ENCODE measurements around the gene CD96. TPM values are rescaled to one million over a fixed set of nuclear protein-coding genes. Genes with fewer than 3 reads are reported as not detected.

Gene CD96
- total and polyA plus RNA-seq, 7 donors = 0.01 to 0.59 (median 0.20) TPM; not detected in 1

GRCh38 chr3:111581403-111582119, 39.6 kb downstream of the CD96 start:
- intact Hi-C loops (cut with DNase I) = no loop called here
- WGBS, 3 donors = 86 to 92% (median 92%) methylated on average over 2 of the region's 2 CpGs
- H3K27ac ChIP-seq = no peak overlapping the region
- H3K4me3 ChIP-seq = no peak overlapping the region
- peaks cover 0 to 3% (median 0%) of the 10 kb centered on the region in 3 donors for H3K27me3 ChIP-seq (ENCODE audit: insufficient read depth in 3 of 3, low read length in 2 of 3)
- H3K4me1 ChIP-seq = no peaks in the 10 kb centered on the region
- H3K36me3 ChIP-seq (ENCODE audit: insufficient read depth in 1 of 2, low read depth in 1 of 2) = no peaks in the 10 kb centered on the region
- ATAC-seq (no peak), DNase-seq (no peak)
- H3K9me3 ChIP-seq = no peaks in the 10 kb centered on the region
- TF ChIP-seq CTCF (IDR thresholded peaks at IDR 0.05) = no peak

- no peaks in the 10 kb centered on the region for H3K4me1 ChIP-seq
- H3K27ac ChIP-seq = no peak overlapping the region
- H3K27me3 ChIP-seq (ENCODE audit: insufficient read depth in 3 of 3, low read length in 2 of 3) = peaks cover 0 to 3% (median 0%) of the 10 kb centered on the region in 3 donors
- H3K4me3 ChIP-seq = no peak overlapping the region
- TF ChIP-seq CTCF (IDR thresholded peaks at IDR 0.05) = no peak
- H3K36me3 ChIP-seq (ENCODE audit: insufficient read depth in 1 of 2, low read depth in 1 of 2) = no peaks in the 10 kb centered on the region
- intact Hi-C loops (cut with DNase I) = no loop called here
- WGBS, 3 donors = 68 to 80% (median 69%) methylated on average over 1 of the region's 1 CpG
- DNase-seq (no peak), ATAC-seq (no peak)
- no peaks in the 10 kb centered on the region for H3K9me3 ChIP-seq
These were observed 40.1 kb downstream of the CD96 start for GRCh38 chr3:111582120-111582474.

GRCh38 chr3:111584744-111585143, 42.7 kb downstream of the CD96 start:
- TF ChIP-seq CTCF (IDR thresholded peaks at IDR 0.05) = no peak
- Histone ChIP-seq H3K27ac (no peak overlapping the region), H3K36me3 (ENCODE audit: insufficient read depth in 1 of 2, low read depth in 1 of 2) (no peaks in the 10 kb centered on the region), H3K4me1 (no peaks in the 10 kb centered on the region), H3K4me3 (no peak overlapping the region), H3K9me3 (no peaks in the 10 kb centered on the region), H3K27me3 (ENCODE audit: insufficient read depth in 3 of 3, low read length in 2 of 3) (peaks cover 0 to 3% (median 0%) of the 10 kb centered on the region in 3 donors)
- WGBS, 3 donors = 93 to 100% (median 94%) methylated on average over 1 of the region's 1 CpG
- intact Hi-C loops (cut with DNase I) = no loop called here
- no peak for DNase-seq
- no peak for ATAC-seq

GRCh38 chr3:111585217-111585616, 43.2 kb downstream of the CD96 start:
- H3K9me3 ChIP-seq = no peaks in the 10 kb centered on the region
- peaks cover 0 to 3% (median 0%) of the 10 kb centered on the region in 3 donors for H3K27me3 ChIP-seq (ENCODE audit: insufficient read depth in 3 of 3, low read length in 2 of 3)
- TF ChIP-seq CTCF (IDR thresholded peaks at IDR 0.05) = no peak
- ATAC-seq (no peak), DNase-seq (no peak)
- no peaks in the 10 kb centered on the region for H3K4me1 ChIP-seq
- no peak overlapping the region for H3K27ac ChIP-seq
- intact Hi-C loops (cut with DNase I) = no loop called here
- 22 to 34% (median 29%) methylated on average over 1 of the region's 1 CpG for WGBS, 3 donors
- H3K36me3 ChIP-seq (ENCODE audit: insufficient read depth in 1 of 2, low read depth in 1 of 2) = no peaks in the 10 kb centered on the region
- no peak overlapping the region for H3K4me3 ChIP-seq

DNA sequence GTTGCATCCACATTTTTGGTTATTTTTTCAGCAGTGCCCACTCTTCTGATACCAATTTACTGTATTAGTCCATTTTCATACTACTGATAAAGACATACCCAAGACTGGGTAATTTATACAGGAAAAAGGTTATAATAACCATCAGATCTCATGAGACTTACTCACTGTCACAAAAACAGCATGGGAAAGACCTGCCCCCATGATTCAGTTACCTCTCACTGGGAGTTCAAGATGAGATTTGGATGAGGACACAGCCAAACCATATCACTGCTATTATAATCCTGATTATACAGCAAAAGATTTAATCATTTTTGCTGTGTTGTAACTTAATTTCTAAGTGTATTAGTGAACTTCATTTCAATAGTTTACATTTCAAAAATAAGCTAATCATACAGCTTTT, 46.5 kb downstream of the CD96 start:
- TF ChIP-seq CTCF (IDR thresholded peaks at IDR 0.05) = no peak
- Histone ChIP-seq H3K9me3 (no peaks in the 10 kb centered on the region), H3K4me1 (no peaks in the 10 kb centered on the region), H3K27me3 (ENCODE audit: insufficient read depth in 3 of 3, low read length in 2 of 3) (no peaks in the 10 kb centered on the region), H3K27ac (no peak overlapping the region), H3K36me3 (ENCODE audit: insufficient read depth in 1 of 2, low read depth in 1 of 2) (no peaks in the 10 kb centered on the region), H3K4me3 (no peak overlapping the region)
- intact Hi-C loops (cut with DNase I) = no loop called here
- no peak for ATAC-seq
- DNase-seq = no peak

All from psoas muscle (tissue), 8 donors.